MCF 10A (cell line): Measurements from ENCODE around the gene PPP2R5E. TPM values are rescaled to one million over a fixed set of nuclear protein-coding genes. Genes with fewer than 3 reads are reported as not detected.

Experiments used
- BruUV-seq: library from RNA; stranded (reverse); fragments of 400-500 nt; replicated peaks from 2 replicates; lab custom pipeline; 2021; lab: Mats Ljungman, UMichigan
- CTCF ChIA-PET: fragments of 300-600 bp; sonication (Branson Sonifier 250); formaldehyde crosslinking; extraction: SDS; loops from one replicate; lab custom pipeline; 2021; ENCODE audit warnings: antibody characterized with exemption, inconsistent platforms; lab: Yijun Ruan, JAX
- POLR2A ChIA-PET: fragments of 300-600, 350-650 bp; sonication (Branson Sonifier 250); formaldehyde crosslinking; extraction: SDS; loops from one replicate; lab custom pipeline; 2020; ENCODE audit warnings: antibody characterized with exemption, inconsistent platforms; lab: Yijun Ruan, JAX
- DNase-seq: peaks from one replicate; pipeline ENCODE4 v3.0.0-alpha.2; 2018; ENCODE audit not compliant: unreplicated experiment
- H3K27ac Mint-ChIP-seq: one replicate; pipeline ENCODE4 v1.8.0; 2022; ENCODE audit warnings: mild to moderate bottlenecking, low read depth, mixed read lengths; ENCODE audit not compliant: unreplicated experiment
- H3K27me3 Mint-ChIP-seq: one replicate; pipeline ENCODE4 v1.8.0; 2022; ENCODE audit warnings: mixed read lengths; ENCODE audit not compliant: insufficient read depth, unreplicated experiment
- H3K36me3 Mint-ChIP-seq: one replicate; pipeline ENCODE4 v1.8.0; 2022; ENCODE audit warnings: mild to moderate bottlenecking, moderate library complexity, mixed read lengths; ENCODE audit not compliant: insufficient read depth, unreplicated experiment
- H3K4me1 Mint-ChIP-seq: one replicate; pipeline ENCODE4 v1.8.0; 2022; ENCODE audit warnings: mixed read lengths; ENCODE audit not compliant: insufficient read depth, unreplicated experiment
- H3K4me3 Mint-ChIP-seq: one replicate; pipeline ENCODE4 v1.8.0; 2022; ENCODE audit warnings: mild to moderate bottlenecking, moderate library complexity, mixed read lengths; ENCODE audit not compliant: unreplicated experiment
- H3K9me3 Mint-ChIP-seq: one replicate; pipeline ENCODE4 v1.8.0; 2022; ENCODE audit warnings: mixed read lengths; ENCODE audit not compliant: unreplicated experiment
- CTCF ChIP-seq: fragments of 200-600 bp; IDR thresholded peaks from one replicate; pipeline ENCODE4 v1.8.0; 2022; ENCODE audit warnings: antibody characterized with exemption, mild to moderate bottlenecking; ENCODE audit not compliant: unreplicated experiment
- intact Hi-C: fragments of 100-400 bp; cut with micrococcal nuclease; formaldehyde crosslinking; loops from 2 replicates; pipeline ENCODE4 v1.14.1; 2022
- total RNA-seq: library from RNA; stranded (reverse); gene quantifications from 2 replicates; pipeline ENCODE4 v1.2.3, GENCODE V29; 2022

PPP2R5E gene
- total RNA-seq, 1 experiment from 2014 or later, result 49.7 TPM

- H3K4me3 Mint-ChIP-seq, result no peak overlapping the region
- H3K36me3 Mint-ChIP-seq, result peaks cover 7% of the 10 kb centered on the region
- H3K27ac Mint-ChIP-seq, result no peak overlapping the region
- intact Hi-C loops, result no loop called here
- CTCF ChIA-PET, result interaction anchor here (0.7 kb wide), 1 partner anchor 1570 kb away, joined by 3 read pairs; no protein-coding TSS in a partner anchor
- H3K4me1 Mint-ChIP-seq, result peaks cover 28% of the 10 kb centered on the region
- no peak for DNase-seq
- no peaks in the 10 kb centered on the region for H3K27me3 Mint-ChIP-seq
- no TSS peak for BruUV-seq
- no peak for TF ChIP-seq CTCF
- H3K9me3 Mint-ChIP-seq, result no peaks in the 10 kb centered on the region
- POLR2A ChIA-PET, result interaction anchor here (0.9 to 2.9 kb wide), 2 partner anchors 9 to 86 kb away, joined by 4 to 9 read pairs; partner anchors contain the start of gene PPP2R5E
These were observed 85.7 kb downstream of the PPP2R5E start for GRCh38 chr14:63457498-63457897.

GRCh38 chr14:63454863-63455622 lies 88.1 kb downstream of the PPP2R5E start:
- Mint-ChIP-seq H3K4me1 (peaks cover 27% of the 10 kb centered on the region), H3K27ac (no peak overlapping the region), H3K36me3 (peaks cover 14% of the 10 kb centered on the region), H3K9me3 (no peaks in the 10 kb centered on the region), H3K4me3 (no peak overlapping the region), H3K27me3 (no peaks in the 10 kb centered on the region)
- peak; percentile 62 for DNase-seq
- ChIA-PET POLR2A (interaction anchor here (0.7 to 2.4 kb wide), 4 partner anchors 17 to 244 kb away, joined by 3 to 14 read pairs (median 4); partner anchors contain the start of gene PPP2R5E), CTCF (interaction anchor here (0.7 kb wide), 1 partner anchor 9 kb away, joined by 3 read pairs; no protein-coding TSS in a partner anchor)
- intact Hi-C loops, result no loop called here
- TF ChIP-seq CTCF, result no peak
- BruUV-seq, result no TSS peak

- no peaks in the 10 kb centered on the region for H3K9me3 Mint-ChIP-seq
- CTCF ChIA-PET, result interaction anchor here (0.7 kb wide), 1 partner anchor 8 kb away, joined by 3 read pairs; no protein-coding TSS in a partner anchor
- no peak overlapping the region for H3K4me3 Mint-ChIP-seq
- H3K4me1 Mint-ChIP-seq, result peaks cover 21% of the 10 kb centered on the region
- H3K36me3 Mint-ChIP-seq, result peaks cover 14% of the 10 kb centered on the region
- no peak for DNase-seq
- intact Hi-C loops, result no loop called here
- POLR2A ChIA-PET, result interaction anchor here (0.7 to 2.4 kb wide), 5 partner anchors 46 to 245 kb away, joined by 3 to 14 read pairs (median 3); partner anchors contain the start of gene PPP2R5E
- TF ChIP-seq CTCF, result no peak
- no TSS peak for BruUV-seq
- no peak overlapping the region for H3K27ac Mint-ChIP-seq
- no peaks in the 10 kb centered on the region for H3K27me3 Mint-ChIP-seq
These were observed 88.7 kb downstream of the PPP2R5E start for GRCh38 chr14:63454436-63454835.

GRCh38 chr14:63453443-63453936 lies 89.7 kb downstream of the PPP2R5E start:
- CTCF ChIA-PET, result interaction anchor here (0.6 to 0.7 kb wide), 2 partner anchors 103 to 161 kb away, joined by 3 to 4 read pairs; no protein-coding TSS in a partner anchor
- POLR2A ChIA-PET, result interaction anchor here (0.7 to 2.4 kb wide), 9 partner anchors 15 to 89 kb away, joined by 3 to 14 read pairs (median 3); partner anchors contain the start of gene PPP2R5E
- peaks cover 21% of the 10 kb centered on the region for H3K4me1 Mint-ChIP-seq
- no peak for TF ChIP-seq CTCF
- BruUV-seq, result no TSS peak
- no peaks in the 10 kb centered on the region for H3K9me3 Mint-ChIP-seq
- intact Hi-C loops, result no loop called here
- DNase-seq, result peak; percentile 38
- H3K36me3 Mint-ChIP-seq, result peaks cover 14% of the 10 kb centered on the region
- H3K27ac Mint-ChIP-seq, result no peak overlapping the region
- H3K4me3 Mint-ChIP-seq, result no peak overlapping the region
- H3K27me3 Mint-ChIP-seq, result no peaks in the 10 kb centered on the region
